HepG2 (cell line): ENCODE results near the gene GCG. TPM values are rescaled to one million over a fixed set of nuclear protein-coding genes. Genes with fewer than 3 reads are reported as not detected.

Source experiments
- CSRNP2 ChIP-seq: sonication (generic); formaldehyde crosslinking; conservative IDR thresholded peaks from 2 replicates; pipeline ENCODE4 v1.8.0; 2022; ENCODE audit warnings: low read depth, missing genetic modification reagents
- DPF2 ChIP-seq: sonication (generic); formaldehyde crosslinking; IDR thresholded peaks from 2 replicates; pipeline ENCODE4 v1.4.0; 2020; ENCODE audit warnings: mild to moderate bottlenecking, low read depth, missing genetic modification reagents, borderline replicate concordance
- HNF1A ChIP-seq, 2 experiments: sonication (generic) in 1 of 2; formaldehyde crosslinking in 1 of 2; IDR thresholded peaks; 2 replicates each; pipeline versions ENCODE4 v1.4.0 to v1.6.1; 2016 to 2020; ENCODE audit warnings: borderline replicate concordance in 1 of 2, low read depth in 1 of 2, mild to moderate bottlenecking in 1 of 2, missing genetic modification reagents in 1 of 2
- NR2F1 ChIP-seq, 2 experiments: fragments of 450-650 bp in 1 of 2; formaldehyde crosslinking in 1 of 2; IDR thresholded peaks; 2 replicates each; pipeline versions ENCODE4 v1.5.0 to v1.6.1; 2016 to 2020; ENCODE audit warnings: mild to moderate bottlenecking in 1 of 2, missing compliant biosample characterization in 1 of 2, missing genetic modification reagents in 1 of 2, moderate library complexity in 1 of 2
- REXO4 ChIP-seq: sonication (generic); formaldehyde crosslinking; IDR thresholded peaks from 2 replicates; pipeline ENCODE4 v1.8.0; 2022; ENCODE audit warnings: missing genetic modification reagents, mild to moderate bottlenecking, borderline replicate concordance
- SNAI1 ChIP-seq: sonication (generic); formaldehyde crosslinking; IDR thresholded peaks from 2 replicates; pipeline ENCODE4 v1.5.0; 2020; ENCODE audit warnings: mild to moderate bottlenecking, missing genetic modification reagents, borderline replicate concordance
- TBX3 ChIP-seq: fragments of 450-650 bp; IDR thresholded peaks from 2 replicates; pipeline ENCODE4 v1.6.1; 2017; ENCODE audit warnings: antibody characterized with exemption, mild to moderate bottlenecking, inconsistent platforms, borderline replicate concordance
- TCF7 ChIP-seq: sonication (generic); IDR thresholded peaks from 2 replicates; pipeline ENCODE4 v1.6.1; 2016; ENCODE audit warnings: antibody characterized with exemption, low read depth
- TEAD3 ChIP-seq: optimal IDR thresholded peaks from 2 replicates; pipeline ENCODE3; 2016; ENCODE audit warnings: borderline replicate concordance
- TRIM24 ChIP-seq: sonication (generic); formaldehyde crosslinking; IDR thresholded peaks from 2 replicates; pipeline ENCODE4 v1.8.0; 2022; ENCODE audit warnings: mild to moderate bottlenecking, missing genetic modification reagents
- TSC22D2 ChIP-seq: sonication (generic); formaldehyde crosslinking; IDR thresholded peaks from 2 replicates; pipeline ENCODE4 v1.5.1; 2020; ENCODE audit warnings: missing genetic modification reagents, mild to moderate bottlenecking, borderline replicate concordance
- ZFX ChIP-seq: sonication (generic); formaldehyde crosslinking; IDR thresholded peaks from 2 replicates; pipeline ENCODE4 v1.4.0; 2020; ENCODE audit warnings: mild to moderate bottlenecking, low read depth, missing genetic modification reagents, moderate library complexity
- ZNF788 ChIP-seq: sonication (generic); formaldehyde crosslinking; IDR thresholded peaks from 2 replicates; pipeline ENCODE4 v1.5.0; 2020; ENCODE audit warnings: mild to moderate bottlenecking, missing genetic modification reagents, borderline replicate concordance
- ZSCAN22 ChIP-seq: sonication (generic); formaldehyde crosslinking; IDR thresholded peaks from 2 replicates; pipeline ENCODE4 v1.4.0; 2020; ENCODE audit warnings: mild to moderate bottlenecking, missing genetic modification reagents
- polyA plus RNA-seq, 8 experiments: library from polyadenylated mRNA; depleted of rRNA in 3 of 8; stranded (reverse) in 7 of 8; unstranded in 1 of 8; fragments of >200 nt; fragmentation: Illumina TruSeq in 4 of 8; extraction: Trizol in 4 of 8; gene quantifications; 2 replicates each; pipeline versions ENCODE4 v1.2.1 to v1.2.3, GENCODE V29; 2011 to 2016; ENCODE audit warnings: low read depth in 4 of 8, missing spikeins in 1 of 8, mixed read lengths in 1 of 8; ENCODE audit not compliant: insufficient read depth in 1 of 8
- total RNA-seq, 5 experiments: library from RNA; depleted of rRNA; stranded (reverse); fragments of >200 nt; fragmentation: Illumina TruSeq; extraction: Trizol; gene quantifications; 2 replicates each; pipeline ENCODE4 v1.2.3, GENCODE V29; 2016; ENCODE audit warnings: low read depth in 1 of 5

Gene GCG
- total and polyA plus RNA-seq, 2 of the 13 experiments (the other 11 are each of a cell fraction or from before 2014, with no cell fraction given): not detected

- TF ChIP-seq TSC22D2 (CRISPR knock-in tag): no peak
- no peak for TF ChIP-seq SNAI1 (CRISPR knock-in tag)
- TF ChIP-seq REXO4 (CRISPR knock-in tag): no peak
- no peak for TF ChIP-seq CSRNP2 (CRISPR knock-in tag)
- TF ChIP-seq ZFX: no peak
- no peak for TF ChIP-seq ZNF788 (CRISPR knock-in tag)
- TF ChIP-seq TRIM24 (CRISPR knock-in tag): no peak
- no peak for TF ChIP-seq HNF1A (IDR thresholded peaks at IDR 0.05; ENCODE audit: low read depth)
- TF ChIP-seq HNF1A (CRISPR knock-in tag; IDR thresholded peaks at IDR 0.05; ENCODE audit: borderline replicate concordance): no peak
- no peak for TF ChIP-seq TEAD3 (CRISPR knock-in tag)
- TF ChIP-seq TBX3: no peak
- TF ChIP-seq NR2F1 (CRISPR knock-in tag; IDR thresholded peaks at IDR 0.05): no peak
- TF ChIP-seq ZSCAN22: no peak
- TF ChIP-seq TCF7: no peak
- no peak for TF ChIP-seq DPF2 (CRISPR knock-in tag)
These were observed 24.6 kb downstream of the GCG start (continued) for GRCh38 chr2:162127422-162127821.
